Endothelial cell of umbilical vein (primary cell): ENCODE measurements around the gene C16orf78. TPM values are rescaled to one million over a fixed set of nuclear protein-coding genes. Genes with fewer than 3 reads are reported as not detected.

ENCODE experiments used
- BruUV-seq: library from RNA; stranded (reverse); fragments of 400-500 nt; replicated peaks from 2 replicates; lab custom pipeline; 2021; lab: Mats Ljungman, UMichigan
- CTCF ChIA-PET: fragments of 300-600, 350-600 bp; sonication (Branson Sonifier 250); formaldehyde crosslinking; loops from one replicate; lab custom pipeline; 2021; ENCODE audit warnings: antibody characterized with exemption, inconsistent platforms; lab: Charles Lee
- POLR2A ChIA-PET: fragments of 300-600, 350-600 bp; sonication (Branson Sonifier 250); formaldehyde crosslinking; loops from one replicate; lab custom pipeline; 2021; ENCODE audit warnings: antibody characterized with exemption, inconsistent platforms; lab: Charles Lee
- DNase-seq: peaks from one replicate; pipeline ENCODE4 v3.0.0-alpha.2; 2011; ENCODE audit warnings: low read depth, low spot score
- FAIRE-seq: peaks from 2 replicates; lab custom pipeline; 2011; peaks lifted over from hg19 to GRCh38; lab: Jason Lieb, UNC
- H2AFZ ChIP-seq: 2 replicates; pipeline ENCODE4 v1.6.0; 2012; ENCODE audit warnings: low read depth, low read length, control low read depth, inconsistent platforms
- H3K27ac ChIP-seq: 2 replicates; pipeline ENCODE4 v1.5.1; 2011; ENCODE audit warnings: low read depth, mild to moderate bottlenecking, control low read depth, low read length, moderate library complexity; ENCODE audit not compliant: insufficient read depth
- H3K27me3 ChIP-seq, 2 experiments: 2 replicates each; pipeline versions ENCODE4 v1.6.0 to v1.6.1; 2011; ENCODE audit warnings: low read length in 2 of 2, mixed read lengths in 1 of 2; ENCODE audit not compliant: control insufficient read depth in 2 of 2, insufficient read depth in 2 of 2
- H3K36me3 ChIP-seq, 2 experiments: 2 replicates in 1 of 2; 3 replicates in 1 of 2; pipeline ENCODE4 v1.5.1; 2011; ENCODE audit warnings: low read length in 2 of 2, mild to moderate bottlenecking in 1 of 2, moderate library complexity in 1 of 2; ENCODE audit not compliant: control insufficient read depth in 2 of 2, insufficient read depth in 2 of 2; ENCODE audit errors: extremely low read depth in 1 of 2
- H3K4me1 ChIP-seq: 3 replicates; pipeline ENCODE4 v1.5.1; 2011; ENCODE audit warnings: mild to moderate bottlenecking, low read length; ENCODE audit not compliant: control insufficient read depth, insufficient read depth; ENCODE audit errors: extremely low read depth
- H3K4me2 ChIP-seq: 2 replicates; pipeline ENCODE4 v1.6.1; 2011; ENCODE audit warnings: low read length, control low read depth, mixed read lengths; ENCODE audit not compliant: insufficient read depth
- H3K4me3 ChIP-seq, 3 experiments: fragments of 200-600 bp in 1 of 3; sonication (generic), shearing (Covaris generic) in 1 of 3; replicated peaks in 1 of 3; 2 replicates each; pipeline ENCODE4 v1.5.1; 2011 to 2016; ENCODE audit warnings: control low read depth in 3 of 3, low read length in 3 of 3, mild to moderate bottlenecking in 2 of 3, inconsistent platforms in 1 of 3, low read depth in 1 of 3, moderate library complexity in 1 of 3; ENCODE audit not compliant: insufficient read depth in 1 of 3
- H3K79me2 ChIP-seq: 2 replicates; pipeline ENCODE4 v1.6.0; 2012; ENCODE audit warnings: low read length, inconsistent platforms; ENCODE audit not compliant: control insufficient read depth, insufficient read depth
- H3K9ac ChIP-seq: replicated peaks from 2 replicates; pipeline ENCODE3; 2011; ENCODE audit warnings: low read length, control low read depth; ENCODE audit not compliant: insufficient read depth; ENCODE audit errors: extremely low read depth
- H3K9me1 ChIP-seq: replicated peaks from 3 replicates; pipeline ENCODE4 v1.6.0; 2011; ENCODE audit warnings: mild to moderate bottlenecking, low read length; ENCODE audit not compliant: control insufficient read depth, insufficient read depth; ENCODE audit errors: extremely low read depth
- H3K9me3 ChIP-seq: replicated peaks from 2 replicates; pipeline ENCODE4 v1.5.1; 2012; ENCODE audit warnings: low read length, inconsistent platforms; ENCODE audit not compliant: control insufficient read depth, insufficient read depth
- H4K20me1 ChIP-seq: replicated peaks from 2 replicates; pipeline ENCODE3; 2011; ENCODE audit warnings: mild to moderate bottlenecking, low read length; ENCODE audit not compliant: control insufficient read depth, insufficient read depth; ENCODE audit errors: extremely low read depth
- EZH2 ChIP-seq: IDR thresholded peaks from 2 replicates; pipeline ENCODE4 v1.6.1; 2012; ENCODE audit warnings: borderline replicate concordance, low read depth, mild to moderate bottlenecking, moderate library complexity, low read length, inconsistent platforms; ENCODE audit not compliant: severe bottlenecking
- FOS ChIP-seq: IDR thresholded peaks from 2 replicates; pipeline ENCODE4 v1.6.1; 2011; ENCODE audit warnings: mild to moderate bottlenecking, low read length, moderate library complexity, borderline replicate concordance; ENCODE audit not compliant: insufficient read depth
- GATA2 ChIP-seq: IDR thresholded peaks from 2 replicates; pipeline ENCODE4 v1.7.0; 2011; ENCODE audit warnings: low read depth, mild to moderate bottlenecking, moderate library complexity, mixed read lengths, low read length; ENCODE audit not compliant: insufficient read length, insufficient read depth
- JUN ChIP-seq: IDR thresholded peaks from 2 replicates; pipeline ENCODE4 v1.6.1; 2011; ENCODE audit warnings: borderline replicate concordance, low read depth; ENCODE audit not compliant: insufficient read length, insufficient read depth
- MYC ChIP-seq: IDR thresholded peaks from one replicate; pipeline ENCODE4 v1.6.1; 2011; ENCODE audit warnings: mild to moderate bottlenecking, low read depth, low read length
- POLR2A ChIP-seq: IDR thresholded peaks from 2 replicates; pipeline ENCODE4 v1.6.1; 2012; ENCODE audit warnings: low read depth, mild to moderate bottlenecking, control low read depth, low read length
- POLR2AphosphoS5 ChIP-seq: IDR thresholded peaks from 2 replicates; pipeline ENCODE4 v1.6.1; 2012; ENCODE audit warnings: low read depth, mild to moderate bottlenecking, control low read depth, low read length, moderate library complexity; ENCODE audit not compliant: insufficient read depth
- dilution Hi-C: fragments of 300-500 bp; cut with MboI; formaldehyde crosslinking; loops from one replicate; pipeline ENCODE4 v1.15.0; 2019; ENCODE audit warnings: low sequenced_read_pairs; ENCODE audit not compliant: extremely low pct_ligation_motif_present
- intact Hi-C: fragments of 100-400 bp; cut with micrococcal nuclease; formaldehyde crosslinking; loops from one replicate; pipeline ENCODE4 v1.10.0; 2022
- polyA plus RNA-seq, 4 experiments: library from polyadenylated mRNA; depleted of rRNA in 3 of 4; stranded (reverse) in 3 of 4; unstranded in 1 of 4; fragments of >200 nt; gene quantifications; 2 replicates each; pipeline versions ENCODE4 v1.2.1 to v1.2.3, GENCODE V29; 2011 to 2012; ENCODE audit warnings: missing spikeins in 1 of 4
- total RNA-seq: library from RNA; stranded (reverse); gene quantifications from 2 replicates; pipeline ENCODE4 v1.2.3, GENCODE V29; 2021
- TF ChIP-seq, protein P1 (sequence below): IDR thresholded peaks from 2 replicates; pipeline ENCODE4 v1.6.1; 2011; ENCODE audit not compliant: insufficient read depth, insufficient read length
- TF ChIP-seq, protein P2 (sequence below), 2 donors: IDR thresholded peaks; 1 replicate in 1 of 2; 2 replicates in 1 of 2; pipeline ENCODE4 v1.5.1; 2011; ENCODE audit warnings: low read length in 2 of 2, mild to moderate bottlenecking in 2 of 2, moderate library complexity in 2 of 2, control low read depth in 1 of 2, inconsistent platforms in 1 of 2, low read depth in 1 of 2; ENCODE audit not compliant: insufficient read depth in 1 of 2; ENCODE audit errors: extremely low read depth in 1 of 2

C16orf78 gene
- total and polyA plus RNA-seq, 2 donors (not counting 3 experiments of a cell fraction or from before 2014, with no cell fraction given): not detected

DNA sequence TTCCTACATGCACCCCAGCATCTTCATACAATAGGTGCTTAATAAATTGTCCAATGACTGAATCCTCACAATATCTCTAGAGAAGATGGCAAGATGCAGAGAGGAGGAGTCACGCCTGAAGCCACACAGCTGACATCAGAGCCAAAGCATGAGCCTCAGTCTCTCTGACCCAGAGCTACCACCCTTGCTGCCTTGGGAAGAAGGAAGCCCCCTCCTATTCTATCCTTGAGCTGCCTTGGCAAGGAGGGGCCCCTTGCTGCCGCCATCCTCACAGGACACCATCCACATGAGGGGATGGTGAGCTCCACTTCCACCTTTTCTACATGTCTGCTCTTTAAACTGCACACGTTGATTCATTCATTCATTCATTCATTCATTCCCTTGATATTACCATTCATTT lies 37.0 kb upstream of the C16orf78 start:
- no peaks in the 10 kb centered on the region for H4K20me1 ChIP-seq
- dilution Hi-C loops: no loop called here
- no peak overlapping the region for H3K9ac ChIP-seq
- H3K4me3 ChIP-seq: no peak overlapping the region
- no peak overlapping the region for H3K4me2 ChIP-seq
- H3K9me3 ChIP-seq: no peaks in the 10 kb centered on the region
- no peaks in the 10 kb centered on the region for H3K4me1 ChIP-seq
- no TSS peak for BruUV-seq
- DNase-seq: no peak
- no peaks in the 10 kb centered on the region for H3K79me2 ChIP-seq
- no peak overlapping the region for H3K27ac ChIP-seq
- no peaks in the 10 kb centered on the region for H3K27me3 ChIP-seq
- H2AFZ ChIP-seq: no peak overlapping the region
- FAIRE-seq: no peak
- no peaks in the 10 kb centered on the region for H3K9me1 ChIP-seq
- H3K36me3 ChIP-seq: no peaks in the 10 kb centered on the region
- ChIA-PET CTCF (no interaction called here), POLR2A (no interaction called here)
- intact Hi-C loops: no loop called here
- TF ChIP-seq MYC: no peak
- TF ChIP-seq JUN: no peak
- TF ChIP-seq GATA2: no peak
- TF ChIP-seq, protein P1, sequence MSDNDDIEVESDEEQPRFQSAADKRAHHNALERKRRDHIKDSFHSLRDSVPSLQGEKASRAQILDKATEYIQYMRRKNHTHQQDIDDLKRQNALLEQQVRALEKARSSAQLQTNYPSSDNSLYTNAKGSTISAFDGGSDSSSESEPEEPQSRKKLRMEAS: no peak
- no peak for TF ChIP-seq FOS
- TF ChIP-seq EZH2: no peak
- TF ChIP-seq POLR2A: no peak
- TF ChIP-seq, protein P2, sequence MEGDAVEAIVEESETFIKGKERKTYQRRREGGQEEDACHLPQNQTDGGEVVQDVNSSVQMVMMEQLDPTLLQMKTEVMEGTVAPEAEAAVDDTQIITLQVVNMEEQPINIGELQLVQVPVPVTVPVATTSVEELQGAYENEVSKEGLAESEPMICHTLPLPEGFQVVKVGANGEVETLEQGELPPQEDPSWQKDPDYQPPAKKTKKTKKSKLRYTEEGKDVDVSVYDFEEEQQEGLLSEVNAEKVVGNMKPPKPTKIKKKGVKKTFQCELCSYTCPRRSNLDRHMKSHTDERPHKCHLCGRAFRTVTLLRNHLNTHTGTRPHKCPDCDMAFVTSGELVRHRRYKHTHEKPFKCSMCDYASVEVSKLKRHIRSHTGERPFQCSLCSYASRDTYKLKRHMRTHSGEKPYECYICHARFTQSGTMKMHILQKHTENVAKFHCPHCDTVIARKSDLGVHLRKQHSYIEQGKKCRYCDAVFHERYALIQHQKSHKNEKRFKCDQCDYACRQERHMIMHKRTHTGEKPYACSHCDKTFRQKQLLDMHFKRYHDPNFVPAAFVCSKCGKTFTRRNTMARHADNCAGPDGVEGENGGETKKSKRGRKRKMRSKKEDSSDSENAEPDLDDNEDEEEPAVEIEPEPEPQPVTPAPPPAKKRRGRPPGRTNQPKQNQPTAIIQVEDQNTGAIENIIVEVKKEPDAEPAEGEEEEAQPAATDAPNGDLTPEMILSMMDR (IDR thresholded peaks at IDR 0.05; ENCODE audit: extremely low read depth in 1 of 2, insufficient read depth in 1 of 2, low read depth in 1 of 2, low read length in 2 of 2): no peak
- TF ChIP-seq POLR2AphosphoS5: no peak
